K562 (cell line): Measurements from ENCODE around the gene NEDD4L. TPM values are rescaled to one million over a fixed set of nuclear protein-coding genes. Genes with fewer than 3 reads are reported as not detected.

Experiments used
- ATAC-seq: fragments of 200-7000 bp; cut with Tn5 transposase; 3 replicates; pipeline ENCODE4 v1.9.1; 2020; ENCODE audit warnings: moderate library complexity
- BruUV-seq: library from RNA; stranded (reverse); fragments of 400-500 nt; replicated peaks from 2 replicates; lab custom pipeline; 2021; lab: Mats Ljungman, UMichigan
- CTCF ChIA-PET: fragments of 300-600 bp; formaldehyde crosslinking; extraction: SDS; loops from one replicate; lab custom pipeline; 2021; ENCODE audit warnings: low intra/inter-chr PET ratio; lab: Yijun Ruan, JAX
- POLR2A ChIA-PET: fragments of 300-600, 350-650 bp; sonication (Branson Sonifier 250); formaldehyde crosslinking; extraction: SDS; loops from one replicate; lab custom pipeline; 2021; ENCODE audit warnings: antibody characterized with exemption, inconsistent platforms; lab: Yijun Ruan, JAX
- DNase-seq, 4 experiments: peaks; one replicate each; pipeline versions ENCODE4 v3.0.0 to v3.0.0-alpha.2; 2011 to 2018; ENCODE audit warnings: low spot score in 3 of 4, mixed read lengths in 3 of 4; ENCODE audit errors: extremely low read depth in 1 of 4
- FAIRE-seq: peaks from 2 replicates; lab custom pipeline; 2011; peaks lifted over from hg19 to GRCh38; lab: Jason Lieb, UNC
- H2AFZ ChIP-seq: 2 replicates; pipeline ENCODE4 v1.6.0; 2011; ENCODE audit warnings: low read depth, low read length, control low read depth, inconsistent platforms
- H3K27ac ChIP-seq: fragments of 200-600 bp; 3 replicates; pipeline ENCODE4 v1.8.0; 2011; ENCODE audit warnings: low read depth, mild to moderate bottlenecking, control low read depth, inconsistent platforms, low read length, moderate library complexity, mixed read lengths; ENCODE audit errors: extremely low read depth
- H3K27me3 ChIP-seq, 2 experiments: fragments of 300-600 bp in 1 of 2; 2 replicates in 1 of 2; 3 replicates in 1 of 2; pipeline versions ENCODE4 v1.6.0 to v1.8.0; 2011; ENCODE audit warnings: inconsistent platforms in 2 of 2, low read length in 2 of 2, mild to moderate bottlenecking in 1 of 2, mixed read lengths in 1 of 2, moderate library complexity in 1 of 2; ENCODE audit not compliant: control insufficient read depth in 2 of 2, insufficient read depth in 2 of 2
- H3K36me3 ChIP-seq: fragments of 300-600 bp; 3 replicates; pipeline ENCODE4 v1.8.0; 2011; ENCODE audit warnings: mild to moderate bottlenecking, low read length, inconsistent platforms; ENCODE audit not compliant: control insufficient read depth, insufficient read depth
- H3K4me1 ChIP-seq, 2 experiments: fragments of 200-600 bp in 1 of 2; replicated peaks in 1 of 2; 2 replicates in 1 of 2; 3 replicates in 1 of 2; pipeline versions ENCODE4 v1.5.1 to v1.8.0; 2011; ENCODE audit warnings: inconsistent platforms in 2 of 2, low read length in 2 of 2, mild to moderate bottlenecking in 1 of 2, mixed read lengths in 1 of 2, moderate library complexity in 1 of 2; ENCODE audit not compliant: control insufficient read depth in 2 of 2, insufficient read depth in 2 of 2
- H3K4me2 ChIP-seq: 2 replicates; pipeline ENCODE4 v1.6.1; 2011; ENCODE audit warnings: low read length, control low read depth, inconsistent platforms, mixed read lengths; ENCODE audit not compliant: insufficient read depth
- H3K4me3 ChIP-seq: fragments of 200-600 bp; sonication (generic), shearing (Covaris generic); 2 replicates; pipeline ENCODE4 v1.5.1; 2016; ENCODE audit warnings: control low read depth, inconsistent platforms
- H3K79me2 ChIP-seq: fragments of 200-600 bp; 3 replicates; pipeline ENCODE4 v1.8.0; 2011; ENCODE audit warnings: low read length, inconsistent platforms; ENCODE audit not compliant: control insufficient read depth, insufficient read depth
- H3K9ac ChIP-seq, 2 experiments: 2 replicates each; pipeline versions ENCODE4 v1.6.0 to v1.6.1; 2011; ENCODE audit warnings: low read depth in 2 of 2, low read length in 2 of 2, control low read depth in 1 of 2, inconsistent platforms in 1 of 2, mild to moderate bottlenecking in 1 of 2, mixed read lengths in 1 of 2; ENCODE audit not compliant: insufficient read depth in 1 of 2
- H3K9me1 ChIP-seq: one replicate; pipeline ENCODE4 v1.6.0; 2011; ENCODE audit warnings: inconsistent platforms, mild to moderate bottlenecking, low read length, moderate library complexity; ENCODE audit not compliant: control insufficient read depth, insufficient read depth
- H3K9me3 ChIP-seq: replicated peaks from 2 replicates; pipeline ENCODE4 v1.5.1; 2011; ENCODE audit warnings: low read depth, low read length, inconsistent platforms; ENCODE audit not compliant: control insufficient read depth, insufficient read depth
- H4K20me1 ChIP-seq: replicated peaks from 2 replicates; pipeline ENCODE4 v1.6.1; 2011; ENCODE audit warnings: low read length, inconsistent platforms, mixed read lengths; ENCODE audit not compliant: control insufficient read depth, insufficient read depth
- CEBPG ChIP-seq, 3 experiments: fragments of 200-800 bp in 1 of 3; sonication (Bioruptor generic) in 1 of 3; sonication (generic) in 1 of 3; formaldehyde crosslinking in 1 of 3; IDR thresholded peaks in 2 of 3; conservative IDR thresholded peaks in 1 of 3; 2 replicates each; pipeline versions ENCODE4 v1.6.1 to v1.8.0; 2016 to 2022; ENCODE audit warnings: missing compliant biosample characterization in 2 of 3, missing genetic modification characterization in 2 of 3, mild to moderate bottlenecking in 1 of 3, missing genetic modification reagents in 1 of 3
- ESRRB ChIP-seq: fragments of 250-450 bp; sonication (Bioruptor Pico); IDR thresholded peaks from 2 replicates; pipeline ENCODE4 v1.5.0; 2020; ENCODE audit warnings: mild to moderate bottlenecking, moderate library complexity, borderline replicate concordance
- GATA2 ChIP-seq: sonication (generic); formaldehyde crosslinking; IDR thresholded peaks from 2 replicates; pipeline ENCODE4 v1.4.0; 2020; ENCODE audit warnings: mild to moderate bottlenecking, missing genetic modification reagents
- JUND ChIP-seq, 2 experiments: IDR thresholded peaks; 2 replicates in 1 of 2; 3 replicates in 1 of 2; pipeline ENCODE4 v1.6.1; 2011; ENCODE audit warnings: borderline replicate concordance in 2 of 2, low read depth in 2 of 2, low read length in 2 of 2, improper control_type of control experiment in 1 of 2, missing biosample characterization in 1 of 2, missing genetic modification characterization in 1 of 2, missing genetic modification reagents in 1 of 2
- LEF1 ChIP-seq: fragments of 450-650 bp; IDR thresholded peaks from 2 replicates; pipeline ENCODE4 v1.6.1; 2016; ENCODE audit warnings: mild to moderate bottlenecking
- MBD2 ChIP-seq: sonication (generic); IDR thresholded peaks from 2 replicates; pipeline ENCODE4 v1.6.1; 2016; ENCODE audit warnings: low read depth, borderline replicate concordance
- MTA1 ChIP-seq: fragments of 450-650 bp; IDR thresholded peaks from 2 replicates; pipeline ENCODE4 v1.6.1; 2017; ENCODE audit warnings: borderline replicate concordance
- OTX1 ChIP-seq: fragments of 450-650 bp; formaldehyde crosslinking; IDR thresholded peaks from 2 replicates; pipeline ENCODE4 v1.4.0; 2022; ENCODE audit warnings: mild to moderate bottlenecking
- PRPF4 ChIP-seq: fragments of 200-400 bp; formaldehyde crosslinking; IDR thresholded peaks from one replicate; pipeline ENCODE4 v1.6.1; 2017; ENCODE audit warnings: low read length, low read depth, mild to moderate bottlenecking; ENCODE audit not compliant: insufficient read depth, poor library complexity, severe bottlenecking
- TAF7 ChIP-seq: fragments of 450-650 bp; IDR thresholded peaks from 2 replicates; pipeline ENCODE4 v1.6.1; 2016; ENCODE audit warnings: missing genetic modification characterization, missing compliant biosample characterization
- TEAD1 ChIP-seq, 2 experiments: fragments of 450-650 bp in 1 of 2; sonication (generic) in 1 of 2; formaldehyde crosslinking; IDR thresholded peaks; 2 replicates each; pipeline versions ENCODE4 v1.4.0 to v1.8.0; 2020 to 2022; ENCODE audit warnings: mild to moderate bottlenecking in 2 of 2, missing genetic modification reagents in 1 of 2
- TSC22D4 ChIP-seq: fragments of 450-650 bp; IDR thresholded peaks from 2 replicates; pipeline ENCODE4 v1.6.1; 2016; ENCODE audit warnings: missing genetic modification characterization, missing biosample characterization, control low read depth
- WHSC1 ChIP-seq: IDR thresholded peaks from one replicate; pipeline ENCODE4 v1.6.1; 2012; ENCODE audit warnings: low read length, control low read depth, inconsistent platforms
- ZBTB43 ChIP-seq: sonication (generic); formaldehyde crosslinking; IDR thresholded peaks from 2 replicates; pipeline ENCODE4 v1.8.0; 2023; ENCODE audit warnings: mild to moderate bottlenecking, missing genetic modification reagents
- ZBTB7A ChIP-seq: IDR thresholded peaks from 2 replicates; pipeline ENCODE4 v1.6.1; 2011; ENCODE audit warnings: low read depth, mild to moderate bottlenecking, low read length, moderate library complexity, borderline replicate concordance; ENCODE audit not compliant: control insufficient read depth
- WGBS: fragments of 100-300 bp; shearing (Covaris generic); methylation state at CpG from one replicate; pipeline ENCODE4 v1.1.6; 2016; ENCODE audit warnings: low coverage, mixed read lengths; ENCODE audit not compliant: insufficient coverage; ENCODE audit errors: missing lambda C conversion rate; 5-methylcytosine and 5-hydroxymethylcytosine counted together
- in situ Hi-C: fragments of 300-500 bp; cut with MboI; formaldehyde crosslinking; loops from 4 replicates; pipeline ENCODE4 v1.15.0; 2018; ENCODE audit warnings: inconsistent platforms, mixed read lengths
- intact Hi-C: fragments of 100-400 bp; cut with micrococcal nuclease; formaldehyde crosslinking; loops from 2 replicates; pipeline ENCODE4 v1.14.2; 2022
- polyA plus RNA-seq, 8 experiments: library from polyadenylated mRNA; depleted of rRNA in 4 of 8; stranded (reverse) in 5 of 8; unstranded in 3 of 8; fragments of >200 nt; fragmentation: Nextera tagmentation in 2 of 8; fragmentation: Illumina TruSeq in 1 of 8; extraction: Ambion mirVana in 2 of 8; extraction: Trizol in 1 of 8; gene quantifications; 2 replicates each; pipeline versions ENCODE4 v1.2.1 to v1.2.3, GENCODE V29; 2011 to 2014; ENCODE audit warnings: inconsistent platforms in 1 of 8, missing spikeins in 1 of 8
- total RNA-seq, 7 experiments: library from RNA; depleted of rRNA in 6 of 7; stranded (reverse); fragments of >200 nt in 6 of 7; fragmentation: Illumina TruSeq in 2 of 7; extraction: Trizol in 2 of 7; gene quantifications; 2 replicates each; pipeline versions ENCODE4 v1.2.1 to v1.2.3, GENCODE V29; 2011 to 2021; ENCODE audit warnings: low replicate concordance in 1 of 7
- TF ChIP-seq, protein P1 (sequence below): sonication (generic); formaldehyde crosslinking; IDR thresholded peaks from 2 replicates; pipeline ENCODE4 v1.8.1; 2022; ENCODE audit warnings: missing genetic modification reagents

NEDD4L gene
- total and polyA plus RNA-seq, 9 of the 15 experiments (the other 6 are each of a cell fraction or from before 2014, with no cell fraction given): 8.1 to 33.4 (median 19.9) TPM

DNA sequence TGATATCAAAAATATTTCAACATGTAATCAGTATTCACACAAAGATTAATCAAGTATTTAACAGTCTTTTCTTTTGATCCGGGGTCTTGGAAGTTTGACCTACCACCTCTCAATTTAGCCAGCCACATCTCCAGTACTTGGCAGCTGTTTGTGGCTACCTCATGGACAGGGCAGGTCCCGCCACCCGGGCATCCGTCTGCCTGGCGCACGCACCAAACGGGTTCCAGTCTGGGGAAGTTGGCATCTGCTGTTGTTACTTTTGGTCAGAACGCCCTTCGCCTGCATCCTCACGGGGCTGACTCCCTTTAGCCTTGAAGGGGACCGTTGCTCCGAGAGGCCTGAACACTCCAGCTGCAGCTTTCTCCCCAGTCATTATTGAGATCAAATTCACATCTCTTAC, 81.7 kb downstream of the NEDD4L start:
- intact Hi-C loops: no loop called here
- Histone ChIP-seq H3K36me3 (no peaks in the 10 kb centered on the region), H3K9me3 (no peaks in the 10 kb centered on the region), H2AFZ (no peak overlapping the region), H3K4me1 (no peaks in the 10 kb centered on the region), H4K20me1 (no peaks in the 10 kb centered on the region; the same call in 1 of the 2 replicates), H3K9me1 (no peaks in the 10 kb centered on the region), H3K79me2 (peaks cover 7% of the 10 kb centered on the region; the same call in 2 of the 3 replicates), H3K27ac (no peak overlapping the region), H3K9ac (no peak overlapping the region), H3K4me2 (no peak overlapping the region), H3K27me3 (no peaks in the 10 kb centered on the region), H3K4me3 (no peak overlapping the region)
- no peak for ATAC-seq
- BruUV-seq: no TSS peak
- FAIRE-seq: no peak
- in situ Hi-C loops: loop anchor here (10.0 to 25.0 kb wide), 2 partner anchors 238 to 501 kb away; partner anchors contain the start of gene NARS1
- 84% methylated on average over 12 of the region's 12 CpGs for WGBS
- CTCF ChIA-PET: no interaction called here
- TF ChIP-seq ZBTB7A (no peak), TAF7 (tag) (no peak), ESRRB (CRISPR knock-in tag) (no peak), GATA2 (CRISPR knock-in tag) (no peak), LEF1 (no peak), MTA1 (no peak), TSC22D4 (tag) (no peak), WHSC1 (no peak), OTX1 (CRISPR knock-in tag) (no peak), PRPF4 (no peak), CEBPG (CRISPR knock-in tag; IDR thresholded peaks at IDR 0.05) (no peak), CEBPG (tag; conservative IDR thresholded peaks at IDR 0.05 in 1 of 2, IDR thresholded peaks at IDR 0.05 in 1 of 2) (no peak), TEAD1 (CRISPR knock-in tag; IDR thresholded peaks at IDR 0.05) (no peak), JUND (IDR thresholded peaks at IDR 0.05; ENCODE audit: borderline replicate concordance, low read depth, low read length) (no peak), JUND (tag; IDR thresholded peaks at IDR 0.05; ENCODE audit: borderline replicate concordance, low read depth, low read length) (no peak), ZBTB43 (CRISPR knock-in tag) (no peak), MBD2 (no peak)
- TF ChIP-seq, protein P1, sequence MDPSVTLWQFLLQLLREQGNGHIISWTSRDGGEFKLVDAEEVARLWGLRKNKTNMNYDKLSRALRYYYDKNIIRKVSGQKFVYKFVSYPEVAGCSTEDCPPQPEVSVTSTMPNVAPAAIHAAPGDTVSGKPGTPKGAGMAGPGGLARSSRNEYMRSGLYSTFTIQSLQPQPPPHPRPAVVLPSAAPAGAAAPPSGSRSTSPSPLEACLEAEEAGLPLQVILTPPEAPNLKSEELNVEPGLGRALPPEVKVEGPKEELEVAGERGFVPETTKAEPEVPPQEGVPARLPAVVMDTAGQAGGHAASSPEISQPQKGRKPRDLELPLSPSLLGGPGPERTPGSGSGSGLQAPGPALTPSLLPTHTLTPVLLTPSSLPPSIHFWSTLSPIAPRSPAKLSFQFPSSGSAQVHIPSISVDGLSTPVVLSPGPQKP: no peak
- POLR2A ChIA-PET: interaction anchor here (0.8 kb wide), 1 partner anchor 74 kb away, joined by 3 read pairs; no protein-coding TSS in a partner anchor
- DNase-seq: no peak
